ENCODE results near the gene MTRR. TPM values are rescaled to one million over a fixed set of nuclear protein-coding genes. Genes with fewer than 3 reads are reported as not detected.

MTRR gene
- polyA plus RNA-seq, 3 donors: 18.0 to 25.5 (median 22.1) TPM

DNA sequence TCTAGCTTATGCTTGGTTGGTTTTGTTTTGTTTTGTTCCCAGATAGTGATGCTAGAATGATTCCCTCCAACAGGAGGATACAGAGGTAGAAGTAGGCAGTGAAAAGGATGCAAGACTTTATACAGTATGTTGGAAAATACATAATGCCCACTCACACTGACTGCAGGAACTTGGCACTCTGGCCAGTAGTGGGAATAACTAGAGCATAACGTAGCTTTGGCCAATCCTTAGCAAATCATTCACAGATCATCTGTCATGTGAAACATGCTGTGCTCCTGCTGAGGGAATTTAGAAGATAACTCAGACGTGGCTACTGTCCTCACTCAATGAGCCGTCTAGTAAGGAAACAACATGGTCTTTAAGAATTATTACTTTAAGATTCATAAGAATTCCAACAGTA lies 31.5 kb upstream of the MTRR start:
- Mint-ChIP-seq H3K36me3 (no peaks in the 10 kb centered on the region), H3K27me3 (ENCODE audit: low read depth in 3 of 3) (peaks cover 0 to 10% (median 4%) of the 10 kb centered on the region in 3 donors), H3K4me3 (no peak overlapping the region), H3K27ac (no peak overlapping the region), H3K4me1 (no peaks in the 10 kb centered on the region), H3K9me3 (peaks cover 0 to 7% (median 3%) of the 10 kb centered on the region in 7 donors)
- no peaks in the 10 kb centered on the region for H3K79me2 ChIP-seq (ENCODE audit: insufficient read depth, low read length)
- no peak overlapping the region for H3K4me2 ChIP-seq (replicated peaks; ENCODE audit: extremely low read depth, low read length, poor library complexity, severe bottlenecking)
- no peak overlapping the region for H3K9ac ChIP-seq (ENCODE audit: insufficient read depth, low read length, poor library complexity, severe bottlenecking)
- DNase-seq: no peak
- no peaks in the 10 kb centered on the region for H4K20me1 ChIP-seq (ENCODE audit: insufficient read depth, low read length)
- H3K4me1 ChIP-seq (ENCODE audit: control insufficient read depth in 1 of 2, insufficient read depth in 2 of 2, low read length in 2 of 2): no peaks in the 10 kb centered on the region
- H3K36me3 ChIP-seq (replicated peaks in 1 of 2; ENCODE audit: control insufficient read depth in 1 of 2, insufficient read depth in 2 of 2, low read length in 2 of 2): no peaks in the 10 kb centered on the region
- H3K4me3 ChIP-seq (replicated peaks in 1 of 3; ENCODE audit: low read depth in 2 of 3, low read length in 3 of 3): no peak overlapping the region
- no peaks in the 10 kb centered on the region for H3K9me3 ChIP-seq (replicated peaks in 1 of 2; ENCODE audit: control insufficient read depth in 1 of 2, insufficient read depth in 1 of 2, low read length in 2 of 2)
- no peaks in the 10 kb centered on the region for H3K27me3 ChIP-seq (ENCODE audit: control insufficient read depth in 2 of 2, insufficient read depth in 2 of 2, low read length in 2 of 2)
- H2AFZ ChIP-seq (ENCODE audit: insufficient read depth, low read depth, low read length, poor library complexity, severe bottlenecking): no peak overlapping the region
- no peak overlapping the region for H3K27ac ChIP-seq (ENCODE audit: low read depth in 1 of 2, low read length in 2 of 2)
- WGBS (ENCODE audit: insufficient coverage): no CpG with 5 or more reads among the region's 3 CpGs
- intact Hi-C loops (cut with micrococcal nuclease): no loop called here
- TF ChIP-seq, protein P1, sequence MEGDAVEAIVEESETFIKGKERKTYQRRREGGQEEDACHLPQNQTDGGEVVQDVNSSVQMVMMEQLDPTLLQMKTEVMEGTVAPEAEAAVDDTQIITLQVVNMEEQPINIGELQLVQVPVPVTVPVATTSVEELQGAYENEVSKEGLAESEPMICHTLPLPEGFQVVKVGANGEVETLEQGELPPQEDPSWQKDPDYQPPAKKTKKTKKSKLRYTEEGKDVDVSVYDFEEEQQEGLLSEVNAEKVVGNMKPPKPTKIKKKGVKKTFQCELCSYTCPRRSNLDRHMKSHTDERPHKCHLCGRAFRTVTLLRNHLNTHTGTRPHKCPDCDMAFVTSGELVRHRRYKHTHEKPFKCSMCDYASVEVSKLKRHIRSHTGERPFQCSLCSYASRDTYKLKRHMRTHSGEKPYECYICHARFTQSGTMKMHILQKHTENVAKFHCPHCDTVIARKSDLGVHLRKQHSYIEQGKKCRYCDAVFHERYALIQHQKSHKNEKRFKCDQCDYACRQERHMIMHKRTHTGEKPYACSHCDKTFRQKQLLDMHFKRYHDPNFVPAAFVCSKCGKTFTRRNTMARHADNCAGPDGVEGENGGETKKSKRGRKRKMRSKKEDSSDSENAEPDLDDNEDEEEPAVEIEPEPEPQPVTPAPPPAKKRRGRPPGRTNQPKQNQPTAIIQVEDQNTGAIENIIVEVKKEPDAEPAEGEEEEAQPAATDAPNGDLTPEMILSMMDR (IDR thresholded peaks at IDR 0.05): no peak

DNA sequence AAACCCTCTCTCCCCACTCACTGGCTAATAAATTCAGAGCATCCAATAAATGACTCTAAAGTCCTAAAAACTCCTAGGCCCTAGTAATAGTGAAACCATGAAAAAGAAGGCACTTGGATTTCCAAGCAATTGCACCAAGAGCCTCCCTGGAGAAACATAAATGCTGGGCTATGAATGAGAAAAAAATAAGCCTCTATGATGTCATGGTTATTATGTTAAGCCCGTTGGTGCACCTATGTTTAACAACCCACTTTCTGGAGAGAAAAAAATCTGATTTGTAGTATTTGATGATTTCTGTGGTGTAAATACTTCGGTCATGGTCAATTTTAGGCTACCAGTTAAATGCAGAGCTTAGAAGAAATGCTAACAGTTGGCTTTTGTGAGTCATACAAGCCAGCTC lies 26.4 kb upstream of the MTRR start:
- Mint-ChIP-seq H3K36me3 (no peaks in the 10 kb centered on the region), H3K4me3 (no peak overlapping the region), H3K27me3 (ENCODE audit: low read depth in 3 of 3) (peaks cover 6 to 31% (median 20%) of the 10 kb centered on the region in 3 donors), H3K27ac (no peak overlapping the region), H3K9me3 (peaks cover 0 to 10% (median 3%) of the 10 kb centered on the region in 7 donors), H3K4me1 (peaks cover 1% of the 10 kb centered on the region)
- Histone ChIP-seq H3K27me3 (ENCODE audit: control insufficient read depth in 2 of 2, insufficient read depth in 2 of 2, low read length in 2 of 2) (peaks cover 7 to 18% of the 10 kb centered on the region in 2 donors), H3K9me3 (replicated peaks in 1 of 2; ENCODE audit: control insufficient read depth in 1 of 2, insufficient read depth in 1 of 2, low read length in 2 of 2) (no peaks in the 10 kb centered on the region), H3K79me2 (ENCODE audit: insufficient read depth, low read length) (no peaks in the 10 kb centered on the region), H3K4me3 (replicated peaks in 1 of 3; ENCODE audit: low read depth in 2 of 3, low read length in 3 of 3) (no peak overlapping the region), H3K4me1 (ENCODE audit: control insufficient read depth in 1 of 2, insufficient read depth in 2 of 2, low read length in 2 of 2) (no peaks in the 10 kb centered on the region), H3K4me2 (replicated peaks; ENCODE audit: extremely low read depth, low read length, poor library complexity, severe bottlenecking) (no peak overlapping the region), H4K20me1 (ENCODE audit: insufficient read depth, low read length) (no peaks in the 10 kb centered on the region), H3K27ac (ENCODE audit: low read depth in 1 of 2, low read length in 2 of 2) (no peak overlapping the region), H2AFZ (ENCODE audit: insufficient read depth, low read depth, low read length, poor library complexity, severe bottlenecking) (no peak overlapping the region), H3K36me3 (replicated peaks in 1 of 2; ENCODE audit: control insufficient read depth in 1 of 2, insufficient read depth in 2 of 2, low read length in 2 of 2) (no peaks in the 10 kb centered on the region), H3K9ac (ENCODE audit: insufficient read depth, low read length, poor library complexity, severe bottlenecking) (no peak overlapping the region)
- no CpG with 5 or more reads among the region's 2 CpGs for WGBS (ENCODE audit: insufficient coverage)
- intact Hi-C loops (cut with micrococcal nuclease): no loop called here
- no peak for DNase-seq
- TF ChIP-seq, protein P1 (IDR thresholded peaks at IDR 0.05): no peak
